SJSA1 (cell line): ENCODE results near the gene OR2Z1. TPM values are rescaled to one million over a fixed set of nuclear protein-coding genes. Genes with fewer than 3 reads are reported as not detected.

Experiments used
- DNase-seq, 2 experiments: peaks; one replicate each; pipeline ENCODE4 v3.0.0-alpha.2; 2015 to 2020; ENCODE audit warnings: low spot score in 2 of 2, low read depth in 1 of 2
- H3K27ac ChIP-seq: fragments of 250-450 bp; sonication (Bioruptor Pico); 2 replicates; pipeline ENCODE4 v1.5.1; 2020; ENCODE audit warnings: mild to moderate bottlenecking, moderate library complexity
- H3K27me3 ChIP-seq: fragments of 250-450 bp; sonication (Bioruptor Pico); replicated peaks from 2 replicates; pipeline ENCODE4 v1.5.1; 2020; ENCODE audit warnings: mild to moderate bottlenecking, moderate library complexity
- H3K36me3 ChIP-seq: fragments of 250-450 bp; sonication (Bioruptor Pico); 2 replicates; pipeline ENCODE4 v1.5.1; 2020; ENCODE audit warnings: mild to moderate bottlenecking
- H3K4me1 ChIP-seq: fragments of 250-450 bp; sonication (Bioruptor Pico); replicated peaks from 2 replicates; pipeline ENCODE4 v1.6.1; 2021; ENCODE audit warnings: mild to moderate bottlenecking
- H3K4me3 ChIP-seq: fragments of 250-450 bp; sonication (Bioruptor Pico); 2 replicates; pipeline ENCODE4 v1.5.1; 2020; ENCODE audit warnings: mild to moderate bottlenecking
- H3K9me3 ChIP-seq: fragments of 250-450 bp; sonication (Bioruptor Pico); replicated peaks from 2 replicates; pipeline ENCODE4 v1.5.1; 2020; ENCODE audit warnings: mild to moderate bottlenecking
- total RNA-seq: library from RNA; depleted of rRNA; stranded (reverse); fragments of >200 nt; shearing (Covaris generic); gene quantifications from 2 replicates; pipeline ENCODE4 v1.2.3, GENCODE V29; 2014; rRNA removed

The OR2Z1 gene
- not detected in 2 replicates for total RNA-seq

GRCh38 chr19:8721334-8721733, at the start of gene OR2Z1:
OR2Z1 (plus strand) TSS chr19:8721634; CDS start chr19:8731029, 9,395 bp downstream.
- Histone ChIP-seq H3K4me3 (no peak within 1 kb of the TSS), H3K27me3 (no peaks in the 10 kb centered on the region), H3K36me3 (no peaks in the 10 kb centered on the region), H3K27ac (no peak within 1 kb of the TSS), H3K9me3 (no peaks in the 10 kb centered on the region), H3K4me1 (no peaks in the 10 kb centered on the region)
- DNase-seq, result no peak

GRCh38 chr19:8673276-8673891, 48.0 kb upstream of the OR2Z1 start:
- Histone ChIP-seq H3K9me3 (no peaks in the 10 kb centered on the region; the same call in 1 of the 2 replicates), H3K27ac (no peak overlapping the region), H3K36me3 (no peaks in the 10 kb centered on the region), H3K4me3 (no peak overlapping the region), H3K27me3 (no peaks in the 10 kb centered on the region), H3K4me1 (no peaks in the 10 kb centered on the region)
- DNase-seq, result no peak

DNA sequence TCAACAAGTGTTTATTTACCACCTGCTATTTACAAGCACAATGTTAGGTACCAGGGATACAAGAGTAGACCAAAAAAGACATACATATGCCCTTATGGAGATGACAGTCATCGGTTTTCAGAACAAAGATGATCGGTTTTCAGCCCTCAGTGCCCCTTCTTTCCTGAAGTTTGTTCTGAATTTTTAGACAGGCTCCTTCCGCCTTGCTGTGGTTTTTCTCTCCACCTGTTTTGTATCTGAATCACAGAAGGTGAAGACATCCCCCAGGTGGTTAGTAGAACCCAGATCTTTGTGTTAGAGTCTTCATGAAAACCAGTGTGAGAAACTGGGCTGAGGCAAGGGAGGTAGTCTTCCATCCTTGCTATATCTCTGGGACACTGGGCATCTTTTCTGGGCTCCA, 46.4 kb upstream of the OR2Z1 start:
- no peak for DNase-seq
- H3K4me1 ChIP-seq, result no peaks in the 10 kb centered on the region
- no peaks in the 10 kb centered on the region; the same call in 1 of the 2 replicates for H3K9me3 ChIP-seq
- no peaks in the 10 kb centered on the region for H3K36me3 ChIP-seq
- H3K27ac ChIP-seq, result no peak overlapping the region
- no peak overlapping the region for H3K4me3 ChIP-seq
- H3K27me3 ChIP-seq, result no peaks in the 10 kb centered on the region

DNA sequence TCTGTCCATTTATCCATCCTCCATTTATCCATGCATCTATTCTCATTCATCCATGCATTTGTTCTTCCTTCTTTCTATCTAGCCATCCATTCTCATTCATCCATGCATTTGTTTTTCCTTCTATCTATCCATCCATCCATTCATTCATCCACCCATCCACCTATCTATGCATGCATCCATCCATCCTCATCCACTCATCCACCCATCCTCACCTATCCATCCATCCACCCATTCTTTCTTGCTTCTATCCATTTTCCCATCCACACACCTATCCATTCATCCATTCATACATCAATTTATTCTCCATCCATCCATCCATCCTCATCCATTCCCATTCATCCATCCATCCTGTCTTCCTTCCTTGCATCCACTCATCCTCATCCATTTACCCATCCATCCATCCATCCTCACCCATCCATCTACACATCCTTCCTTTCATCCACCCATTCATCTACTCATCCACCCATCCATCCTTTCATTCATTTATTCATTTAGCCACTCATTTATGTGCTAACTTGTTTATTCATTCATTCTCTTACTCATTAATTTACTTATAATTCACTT, 43.1 kb upstream of the OR2Z1 start:
- Histone ChIP-seq H3K9me3 (no peaks in the 10 kb centered on the region; the same call in 1 of the 2 replicates), H3K36me3 (no peaks in the 10 kb centered on the region), H3K4me1 (no peaks in the 10 kb centered on the region), H3K27me3 (no peaks in the 10 kb centered on the region), H3K27ac (no peak overlapping the region), H3K4me3 (no peak overlapping the region)
- DNase-seq, result no peak

GRCh38 chr19:8680676-8681344, 40.6 kb upstream of the OR2Z1 start:
- no peak for DNase-seq
- Histone ChIP-seq H3K27ac (no peak overlapping the region), H3K27me3 (no peaks in the 10 kb centered on the region), H3K9me3 (no peaks in the 10 kb centered on the region; the same call in 1 of the 2 replicates), H3K4me3 (no peak overlapping the region), H3K4me1 (no peaks in the 10 kb centered on the region), H3K36me3 (no peaks in the 10 kb centered on the region)

DNA sequence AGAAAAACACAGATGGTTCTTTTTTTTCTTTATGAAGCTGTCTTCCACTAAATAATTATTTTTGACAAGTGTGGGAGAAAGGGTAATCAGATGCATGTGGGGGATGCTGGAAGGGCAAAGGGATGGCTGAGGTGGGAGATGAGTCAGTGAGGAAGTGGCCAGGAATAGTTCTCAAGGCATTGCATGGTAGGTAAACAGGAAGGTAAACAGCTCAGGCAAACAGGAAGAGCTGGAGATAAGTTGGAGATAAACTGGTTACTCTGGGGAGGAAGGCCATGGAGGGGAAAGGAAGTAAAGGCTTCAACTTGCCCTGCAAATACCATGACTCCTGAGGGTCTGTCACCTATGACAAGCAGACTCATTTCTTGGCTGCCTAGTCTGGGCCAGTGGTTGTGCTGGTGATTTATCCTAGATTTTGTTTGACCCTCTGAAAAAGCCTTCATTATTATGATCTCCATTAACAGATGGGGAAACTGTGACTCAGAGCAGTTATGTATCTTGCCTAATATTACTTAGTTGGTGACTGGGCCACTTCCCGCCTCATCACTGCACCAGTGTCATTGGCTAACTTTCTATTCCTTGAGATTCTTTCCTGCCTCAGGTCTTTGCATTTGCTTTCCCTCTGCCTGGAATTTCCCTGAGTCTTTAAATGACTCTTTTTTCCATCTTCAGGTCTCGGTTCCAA, 39.9 kb upstream of the OR2Z1 start:
- Histone ChIP-seq H3K36me3 (no peaks in the 10 kb centered on the region), H3K27ac (no peak overlapping the region), H3K4me3 (no peak overlapping the region), H3K4me1 (no peaks in the 10 kb centered on the region), H3K27me3 (no peaks in the 10 kb centered on the region), H3K9me3 (no peaks in the 10 kb centered on the region; the same call in 1 of the 2 replicates)
- DNase-seq, result no peak

- H3K4me3 ChIP-seq, result no peak overlapping the region
- no peaks in the 10 kb centered on the region for H3K36me3 ChIP-seq
- H3K27me3 ChIP-seq, result no peaks in the 10 kb centered on the region
- no peak overlapping the region for H3K27ac ChIP-seq
- H3K9me3 ChIP-seq, result no peaks in the 10 kb centered on the region; the same call in 1 of the 2 replicates
- DNase-seq, result no peak
- no peaks in the 10 kb centered on the region for H3K4me1 ChIP-seq
Observed at GRCh38 chr19:8682472-8682871, 39.0 kb upstream of the OR2Z1 start.

DNA sequence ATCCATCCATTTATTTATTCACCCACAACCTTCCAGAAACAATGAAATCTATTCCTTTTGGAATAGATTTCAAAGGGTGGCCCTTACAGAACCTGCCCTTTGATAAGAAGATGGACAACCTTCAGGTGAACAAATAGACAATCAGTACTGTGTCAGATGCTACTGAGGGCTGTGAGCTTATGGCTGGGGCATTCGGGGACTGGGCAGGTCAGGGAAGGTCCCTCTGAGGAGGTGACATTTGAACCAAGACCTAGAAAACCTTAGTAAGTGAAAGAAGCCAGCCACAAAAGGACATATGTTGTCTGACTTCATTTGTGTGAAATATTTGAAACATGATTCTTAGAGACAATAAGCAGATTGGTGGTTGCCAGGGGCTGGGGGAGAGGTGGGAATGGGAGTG, 38.5 kb upstream of the OR2Z1 start:
- H3K9me3 ChIP-seq, result no peaks in the 10 kb centered on the region; the same call in 1 of the 2 replicates
- no peaks in the 10 kb centered on the region for H3K4me1 ChIP-seq
- no peak for DNase-seq

DNA sequence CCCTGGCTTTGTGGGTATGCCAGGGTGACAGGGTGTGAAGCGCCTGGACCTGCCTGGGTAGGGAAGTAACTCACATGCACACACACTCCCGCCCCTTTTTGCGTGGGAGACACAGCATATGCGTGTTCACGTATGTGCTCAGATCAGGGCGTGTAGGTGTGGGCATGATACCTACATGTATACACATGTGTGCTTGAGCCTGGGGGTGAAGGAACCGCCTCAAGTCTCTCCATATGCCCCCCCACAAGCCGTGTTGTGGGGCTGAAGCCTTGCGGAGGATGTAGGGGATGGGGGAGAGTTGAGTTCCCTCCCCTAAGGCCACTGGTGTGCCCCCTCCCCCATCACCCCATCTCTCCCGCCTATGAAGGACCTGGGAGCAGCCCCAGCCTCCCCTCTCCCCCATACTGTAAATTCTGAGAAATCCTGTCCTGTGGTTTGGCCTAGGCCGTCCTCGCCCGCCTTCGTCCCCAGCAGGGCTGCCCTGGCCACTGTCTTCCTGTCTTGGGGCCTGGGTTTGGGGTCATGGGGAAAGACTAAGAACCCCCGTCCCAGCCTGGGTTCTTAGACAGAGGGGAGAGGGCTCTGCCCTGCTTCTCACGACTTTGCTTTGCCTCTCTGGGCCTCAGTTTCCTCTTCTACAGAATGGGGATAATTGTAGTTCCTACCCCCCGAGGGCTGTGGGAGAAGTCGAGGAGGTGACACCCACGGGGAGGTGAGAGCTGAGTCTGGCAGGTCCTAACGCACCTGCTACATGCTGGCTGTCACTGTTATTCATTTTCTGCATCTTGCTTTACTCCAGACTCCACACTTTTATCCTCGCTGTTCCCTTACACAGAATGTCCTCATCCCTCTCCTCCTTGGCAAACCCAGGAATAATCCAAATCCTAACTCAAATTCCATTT, 37.2 kb upstream of the OR2Z1 start:
- Histone ChIP-seq H3K4me1 (no peaks in the 10 kb centered on the region), H3K4me3 (no peak overlapping the region), H3K27me3 (no peaks in the 10 kb centered on the region), H3K36me3 (no peaks in the 10 kb centered on the region), H3K9me3 (no peaks in the 10 kb centered on the region), H3K27ac (no peak overlapping the region)
- DNase-seq, result no peak

More for the DNA sequence above, 38.5 kb upstream of the OR2Z1 start:
- H3K36me3 ChIP-seq, result no peaks in the 10 kb centered on the region
- no peaks in the 10 kb centered on the region for H3K27me3 ChIP-seq
- H3K4me3 ChIP-seq, result no peak overlapping the region
- no peak overlapping the region for H3K27ac ChIP-seq

DNA sequence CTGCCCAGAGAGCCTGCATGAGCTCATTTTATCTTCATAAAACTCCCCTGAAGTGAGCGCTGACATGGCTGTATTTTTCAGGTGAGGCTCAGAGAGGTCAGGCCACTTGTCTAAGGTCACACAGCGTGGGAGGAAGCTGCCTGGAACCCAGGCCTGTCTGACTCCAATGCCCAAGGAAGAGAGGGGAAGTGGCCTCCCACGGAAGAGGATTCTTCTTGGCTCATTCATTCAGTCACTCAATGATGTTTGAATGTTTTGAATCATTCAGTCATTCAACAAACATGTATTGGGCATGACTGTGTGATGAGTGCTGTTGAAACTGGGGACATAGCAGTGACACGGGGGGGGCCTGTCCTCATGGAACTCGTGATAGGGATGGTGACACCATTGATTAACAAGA, 34.9 kb upstream of the OR2Z1 start:
- no peaks in the 10 kb centered on the region for H3K36me3 ChIP-seq
- H3K27me3 ChIP-seq, result no peaks in the 10 kb centered on the region
- H3K4me3 ChIP-seq, result no peak overlapping the region
- DNase-seq, result no peak
- H3K9me3 ChIP-seq, result no peaks in the 10 kb centered on the region
- no peak overlapping the region for H3K27ac ChIP-seq
- H3K4me1 ChIP-seq, result no peaks in the 10 kb centered on the region

DNA sequence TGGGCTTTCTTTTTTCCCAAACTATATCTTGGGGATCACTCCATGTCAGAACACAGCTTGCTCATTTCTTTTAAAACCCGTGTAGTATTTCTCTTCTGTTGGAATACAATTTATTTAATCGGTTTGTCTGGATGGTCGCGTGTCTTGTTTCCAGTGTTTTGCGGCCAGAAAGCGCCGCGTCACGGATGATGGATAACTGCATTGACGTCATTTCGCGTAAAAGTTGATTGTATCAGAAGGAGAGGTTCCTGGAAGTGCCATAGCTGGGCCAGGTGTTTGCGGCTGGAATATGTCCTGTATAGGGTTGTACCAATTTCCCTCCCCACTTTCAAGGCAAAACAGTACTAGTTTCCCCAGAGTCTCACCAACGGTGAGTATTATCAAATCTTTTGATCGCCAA, 32.5 kb upstream of the OR2Z1 start:
- Histone ChIP-seq H3K4me3 (no peak overlapping the region), H3K36me3 (no peaks in the 10 kb centered on the region), H3K9me3 (no peaks in the 10 kb centered on the region), H3K4me1 (no peaks in the 10 kb centered on the region), H3K27me3 (no peaks in the 10 kb centered on the region), H3K27ac (no peak overlapping the region)
- DNase-seq, result no peak

DNA sequence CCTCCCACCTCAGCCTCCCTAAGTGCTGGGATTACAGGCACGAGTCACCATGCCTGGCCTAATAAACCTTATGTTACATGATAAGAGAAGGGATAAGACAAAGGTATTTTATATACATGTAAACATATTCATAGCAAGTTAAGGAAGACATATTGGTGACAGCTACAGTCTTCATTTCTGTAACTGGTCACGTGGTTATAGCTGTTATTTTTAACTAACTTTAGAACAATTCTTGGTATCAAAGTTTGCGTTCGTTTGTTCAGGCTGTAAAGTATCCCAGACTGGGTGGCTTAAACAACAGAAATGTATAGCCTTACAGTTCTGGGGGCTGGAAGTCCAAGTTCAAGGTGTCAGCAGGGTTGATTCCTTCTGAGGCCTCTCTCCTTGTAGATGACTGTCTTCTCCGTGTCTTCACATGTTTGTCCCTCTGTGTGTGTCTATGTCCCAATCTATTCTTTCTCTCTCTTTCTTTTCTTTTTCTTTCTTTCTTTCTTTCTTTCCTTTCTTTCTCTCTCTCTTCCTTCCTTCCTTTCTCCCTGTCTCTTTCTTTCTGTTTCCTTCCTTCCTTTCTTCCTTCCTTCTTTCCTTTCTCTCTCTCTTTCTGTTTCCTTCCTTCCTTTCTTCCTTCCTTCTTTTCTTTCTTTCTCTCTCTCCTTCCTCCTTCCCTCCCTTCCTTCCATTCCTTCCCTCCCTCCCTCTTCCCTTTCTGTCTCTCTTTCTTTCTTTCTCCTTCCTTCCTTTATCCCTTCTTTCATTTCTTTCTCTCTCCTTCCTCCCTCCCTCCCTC, 30.5 kb upstream of the OR2Z1 start:
- peak in 1 of 2 experiments; percentile 2 for DNase-seq
- Histone ChIP-seq H3K4me1 (no peaks in the 10 kb centered on the region), H3K4me3 (no peak overlapping the region), H3K27me3 (no peaks in the 10 kb centered on the region), H3K27ac (no peak overlapping the region), H3K36me3 (no peaks in the 10 kb centered on the region), H3K9me3 (no peaks in the 10 kb centered on the region)
